AG04449 (cell line): ENCODE data around the gene DEDD2.

ENCODE experiments used
- CTCF ChIA-PET: fragments of 350-600 bp; formaldehyde crosslinking; extraction: SDS; loops from one replicate; lab custom pipeline; 2021; ENCODE audit warnings: antibody characterized with exemption; lab: Yijun Ruan, JAX
- POLR2A ChIA-PET: fragments of 400-600, 350-600 bp; formaldehyde crosslinking; extraction: SDS; loops from one replicate; lab custom pipeline; 2020; ENCODE audit warnings: antibody characterized with exemption, inconsistent platforms; lab: Yijun Ruan, JAX
- DNase-seq: peaks from one replicate; pipeline ENCODE4 v3.0.0-alpha.2; 2010; ENCODE audit warnings: low read depth, low spot score
- H3K4me3 ChIP-seq: 2 replicates; pipeline ENCODE4 v1.5.1; 2011; ENCODE audit warnings: low read depth, mild to moderate bottlenecking, control low read depth, low read length
- TF ChIP-seq, protein P1 (sequence below): IDR thresholded peaks from one replicate; pipeline ENCODE4 v1.5.1; 2011; ENCODE audit warnings: mild to moderate bottlenecking, moderate library complexity, low read length, control low read depth, inconsistent platforms; ENCODE audit not compliant: insufficient read depth; ENCODE audit errors: missing control alignments

DEDD2 gene

GRCh38 chr19:42245231-42245630 lies 27.8 kb upstream of the DEDD2 start:
- DNase-seq: no peak
- ChIA-PET POLR2A (interaction anchor here (1.1 to 2.3 kb wide), 6 partner anchors 10 to 58 kb away, joined by 3 to 11 read pairs (median 4); partner anchors contain the start of genes PAFAH1B3 and PRR19), CTCF (interaction anchor here (0.7 to 14.9 kb wide), 30 partner anchors 9 to 193 kb away, joined by 3 to 258 read pairs (median 8); partner anchors contain the start of genes ERF and ZNF526)
- TF ChIP-seq, protein P1, sequence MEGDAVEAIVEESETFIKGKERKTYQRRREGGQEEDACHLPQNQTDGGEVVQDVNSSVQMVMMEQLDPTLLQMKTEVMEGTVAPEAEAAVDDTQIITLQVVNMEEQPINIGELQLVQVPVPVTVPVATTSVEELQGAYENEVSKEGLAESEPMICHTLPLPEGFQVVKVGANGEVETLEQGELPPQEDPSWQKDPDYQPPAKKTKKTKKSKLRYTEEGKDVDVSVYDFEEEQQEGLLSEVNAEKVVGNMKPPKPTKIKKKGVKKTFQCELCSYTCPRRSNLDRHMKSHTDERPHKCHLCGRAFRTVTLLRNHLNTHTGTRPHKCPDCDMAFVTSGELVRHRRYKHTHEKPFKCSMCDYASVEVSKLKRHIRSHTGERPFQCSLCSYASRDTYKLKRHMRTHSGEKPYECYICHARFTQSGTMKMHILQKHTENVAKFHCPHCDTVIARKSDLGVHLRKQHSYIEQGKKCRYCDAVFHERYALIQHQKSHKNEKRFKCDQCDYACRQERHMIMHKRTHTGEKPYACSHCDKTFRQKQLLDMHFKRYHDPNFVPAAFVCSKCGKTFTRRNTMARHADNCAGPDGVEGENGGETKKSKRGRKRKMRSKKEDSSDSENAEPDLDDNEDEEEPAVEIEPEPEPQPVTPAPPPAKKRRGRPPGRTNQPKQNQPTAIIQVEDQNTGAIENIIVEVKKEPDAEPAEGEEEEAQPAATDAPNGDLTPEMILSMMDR: no peak
- no peak overlapping the region for H3K4me3 ChIP-seq

DNA sequence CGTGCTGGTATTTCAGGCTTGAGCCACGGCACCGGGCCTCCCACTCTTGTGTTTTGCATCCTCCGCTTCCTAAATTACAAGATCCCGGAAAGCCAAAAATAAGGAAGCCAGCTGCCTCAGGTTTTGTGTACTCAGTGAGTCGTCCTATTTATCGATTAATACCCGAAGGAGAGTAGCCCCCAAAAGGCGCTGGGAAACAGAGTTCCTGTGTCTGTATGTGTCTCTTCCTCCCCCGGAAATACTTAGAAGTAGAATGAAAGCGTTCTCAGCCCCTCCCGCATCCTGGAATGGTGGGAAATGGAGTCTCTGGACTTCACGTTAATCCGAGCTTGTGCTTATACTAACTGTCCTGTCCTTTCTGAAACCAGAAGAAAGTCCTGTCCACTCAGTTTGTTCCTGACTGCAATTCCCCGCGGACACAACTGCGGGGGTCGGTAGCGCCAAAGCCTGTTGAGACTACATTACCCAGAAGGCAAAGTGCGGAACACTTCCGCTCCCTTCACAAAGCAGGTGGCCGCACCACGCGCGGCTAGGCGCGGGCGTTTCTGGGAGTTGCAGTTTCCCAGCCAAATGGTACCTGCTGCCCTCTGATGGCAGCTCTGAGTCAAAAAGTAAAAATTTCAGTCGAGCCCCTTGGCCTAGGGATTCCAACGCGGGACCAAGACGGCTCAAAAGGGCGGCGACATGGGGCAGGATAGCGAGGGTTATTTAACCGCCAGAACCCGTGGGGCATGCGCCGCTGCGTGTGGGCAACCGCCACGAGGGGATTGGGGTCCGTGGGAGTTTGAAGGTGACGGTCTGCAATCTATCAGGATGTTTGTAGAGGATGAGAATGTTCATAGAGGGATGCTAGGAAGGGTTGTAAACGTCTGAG lies 27.1 kb upstream of the DEDD2 start:
- CTCF ChIA-PET: interaction anchor here (0.6 to 14.9 kb wide), 31 partner anchors 11 to 190 kb away, joined by 3 to 258 read pairs (median 7); partner anchors contain the start of genes ERF and ZNF526
- DNase-seq: no peak
- POLR2A ChIA-PET: interaction anchor here (1.2 to 2.8 kb wide), 3 partner anchors 10 to 59 kb away, joined by 3 to 17 read pairs (median 4); no protein-coding TSS in a partner anchor
- H3K4me3 ChIP-seq: peak overlapping the region; percentile 85
- TF ChIP-seq, protein P1: peak; percentile 58

DNA sequence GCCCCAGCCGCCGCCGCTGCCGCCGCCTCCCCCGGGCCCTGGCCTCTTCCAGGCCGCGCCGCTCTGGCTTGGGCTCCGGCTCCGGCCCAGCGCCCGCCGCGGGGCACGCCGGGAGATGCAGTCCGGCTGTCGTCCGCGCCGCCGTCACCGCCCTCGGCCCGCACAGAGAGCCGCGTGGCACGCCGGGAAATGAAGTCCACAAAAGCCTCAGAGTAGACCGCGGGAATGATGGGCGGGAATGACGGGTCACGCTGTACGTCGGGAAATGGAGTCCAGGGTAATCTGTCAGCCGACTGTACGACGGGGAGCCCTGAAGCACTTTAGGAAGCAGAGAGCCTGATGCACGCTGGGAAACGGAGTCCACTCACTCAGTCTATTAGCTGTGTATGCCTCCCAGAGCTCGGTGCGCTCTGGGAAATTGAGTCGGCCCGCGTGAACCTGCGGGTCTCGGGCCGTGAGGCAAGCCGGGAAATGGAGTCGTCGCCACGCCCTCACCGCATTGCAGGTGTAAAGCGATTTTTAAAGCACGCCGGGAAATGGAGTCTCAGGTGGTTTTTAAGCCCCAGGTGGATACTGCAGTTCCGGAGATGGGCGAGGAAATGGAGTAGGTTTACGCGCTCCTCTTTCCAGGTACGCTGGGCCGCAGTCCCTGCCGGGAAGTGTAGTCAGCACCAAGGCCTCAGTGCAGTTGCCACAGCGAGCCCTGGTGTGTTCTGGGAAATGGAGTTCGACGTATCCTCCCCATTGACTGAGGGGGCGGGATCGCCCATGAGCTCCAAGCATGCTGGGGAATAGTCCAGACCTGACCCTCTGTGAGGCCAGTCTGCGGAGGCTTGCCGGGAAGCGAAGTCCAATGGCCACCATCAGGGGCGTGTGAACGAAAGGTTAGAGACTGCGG lies 25.3 kb upstream of the DEDD2 start, which contains the start of gene GSK3A:
GSK3A (minus strand) TSS at position 91 of the 898 bp plus-strand sequence. CDS start 137 bp downstream, outside the sequence.
- peak; percentile 96 for DNase-seq
- POLR2A ChIA-PET: interaction anchor here (0.6 to 2.8 kb wide), 17 partner anchors 8 to 132 kb away, joined by 3 to 17 read pairs (median 4); partner anchors contain the start of gene ERF
- TF ChIP-seq, protein P1: peak; percentile 10
- peak within 1 kb of the TSS; percentile 86 for H3K4me3 ChIP-seq
- CTCF ChIA-PET: interaction anchor here (0.9 to 14.9 kb wide), 12 partner anchors 8 to 162 kb away, joined by 4 to 258 read pairs (median 26); partner anchors contain the start of gene POU2F2

- CTCF ChIA-PET: interaction anchor here (2.6 to 14.9 kb wide), 6 partner anchors 13 to 162 kb away, joined by 10 to 258 read pairs (median 90); partner anchors contain the start of gene POU2F2
- no peak for DNase-seq
- POLR2A ChIA-PET: interaction anchor here (0.6 to 2.8 kb wide), 14 partner anchors 9 to 152 kb away, joined by 3 to 17 read pairs (median 4); partner anchors contain the start of gene ERF
- peak overlapping the region; percentile 86 for H3K4me3 ChIP-seq
- TF ChIP-seq, protein P1: no peak
Observed at GRCh38 chr19:42242069-42242511, 24.6 kb upstream of the DEDD2 start.

DNA sequence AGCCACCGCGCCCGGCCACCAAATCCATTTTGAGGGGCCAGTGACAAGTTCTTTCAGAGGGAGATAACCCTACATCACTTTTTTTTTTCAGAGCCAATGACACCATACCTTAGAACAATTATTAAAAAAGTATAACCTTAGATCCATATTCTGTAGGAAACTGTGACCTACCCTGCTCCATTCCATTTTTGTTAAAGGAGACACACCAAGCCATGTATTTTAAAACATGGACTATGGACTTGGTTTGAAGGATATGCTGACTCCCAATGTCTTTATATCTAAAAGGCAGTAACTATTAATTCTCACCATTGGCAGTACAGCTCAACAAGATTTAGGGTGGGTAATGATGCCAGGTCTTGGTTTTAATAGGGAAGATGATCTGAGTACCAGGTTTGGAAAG lies 23.8 kb upstream of the DEDD2 start:
- ChIA-PET CTCF (interaction anchor here (1.8 to 14.9 kb wide), 7 partner anchors 12 to 129 kb away, joined by 3 to 258 read pairs (median 33); partner anchors contain the start of gene POU2F2), POLR2A (interaction anchor here (0.7 to 1.1 kb wide), 3 partner anchors 8 to 151 kb away, joined by 3 to 4 read pairs (median 4); no protein-coding TSS in a partner anchor)
- H3K4me3 ChIP-seq: peak overlapping the region; percentile 86
- TF ChIP-seq, protein P1: no peak
- DNase-seq: no peak
